HepG2 (cell line): Measurements from ENCODE around the gene NCDN. TPM values are rescaled to one million over a fixed set of nuclear protein-coding genes. Genes with fewer than 3 reads are reported as not detected.

ENCODE experiments used
- E2F5 ChIP-seq: sonication (generic); formaldehyde crosslinking; conservative IDR thresholded peaks from 2 replicates; pipeline ENCODE4 v1.4.0; 2020; ENCODE audit warnings: missing genetic modification reagents
- FIP1L1 ChIP-seq: fragments of 200-400 bp; formaldehyde crosslinking; IDR thresholded peaks from 2 replicates; pipeline ENCODE4 v1.6.1; 2018; ENCODE audit warnings: low read depth, mild to moderate bottlenecking, low read length, moderate library complexity, borderline replicate concordance; ENCODE audit not compliant: insufficient read depth
- FOSL1 ChIP-seq: sonication (generic); formaldehyde crosslinking; IDR thresholded peaks from 2 replicates; pipeline ENCODE4 v1.9.0; 2021; ENCODE audit warnings: missing genetic modification reagents, borderline replicate concordance
- FOXP1 ChIP-seq, 2 experiments: fragments of 450-650 bp in 1 of 2; IDR thresholded peaks; 2 replicates each; pipeline ENCODE4 v1.6.1; 2017 to 2018; ENCODE audit warnings: antibody characterized with exemption in 1 of 2
- MBNL3 ChIP-seq: fragments of 250-450 bp; sonication (Bioruptor Pico); conservative IDR thresholded peaks from 2 replicates; pipeline ENCODE4 v1.8.0; 2022; ENCODE audit warnings: mild to moderate bottlenecking, inconsistent platforms
- NFIC ChIP-seq: IDR thresholded peaks from 2 replicates; pipeline ENCODE4 v1.6.1; 2012; ENCODE audit warnings: mild to moderate bottlenecking, low read length, inconsistent platforms
- PHF21A ChIP-seq: sonication (generic); formaldehyde crosslinking; IDR thresholded peaks from 2 replicates; pipeline ENCODE4 v1.5.0; 2020; ENCODE audit warnings: mild to moderate bottlenecking, missing genetic modification reagents
- POLR2G ChIP-seq: fragments of 200-400 bp; formaldehyde crosslinking; IDR thresholded peaks from 2 replicates; pipeline ENCODE4 v1.6.1; 2018; ENCODE audit warnings: mild to moderate bottlenecking, low read depth, low read length, moderate library complexity
- REXO4 ChIP-seq: sonication (generic); formaldehyde crosslinking; IDR thresholded peaks from 2 replicates; pipeline ENCODE4 v1.8.0; 2022; ENCODE audit warnings: missing genetic modification reagents, mild to moderate bottlenecking, borderline replicate concordance
- SIN3A ChIP-seq: IDR thresholded peaks from 2 replicates; pipeline ENCODE4 v1.6.1; 2011; ENCODE audit warnings: low read depth, mild to moderate bottlenecking, control low read depth, low read length, borderline replicate concordance
- SOX6 ChIP-seq, 2 experiments: fragments of 450-650 bp in 1 of 2; sonication (generic) in 1 of 2; formaldehyde crosslinking in 1 of 2; IDR thresholded peaks; 2 replicates each; pipeline versions ENCODE4 v1.4.0 to v1.6.1; 2017 to 2020; ENCODE audit warnings: antibody characterized with exemption in 1 of 2, mild to moderate bottlenecking in 1 of 2, missing genetic modification reagents in 1 of 2
- SP140L ChIP-seq: sonication (generic); formaldehyde crosslinking; IDR thresholded peaks from 2 replicates; pipeline ENCODE4 v1.4.0; 2020; ENCODE audit warnings: missing genetic modification reagents, borderline replicate concordance
- SP2 ChIP-seq: sonication (generic); formaldehyde crosslinking; IDR thresholded peaks from 2 replicates; pipeline ENCODE4 v1.5.1; 2020; ENCODE audit warnings: mild to moderate bottlenecking, missing genetic modification reagents
- ZNF260 ChIP-seq: sonication (generic); formaldehyde crosslinking; IDR thresholded peaks from 2 replicates; pipeline ENCODE4 v1.4.0; 2020; ENCODE audit warnings: missing genetic modification reagents, low read depth, mild to moderate bottlenecking, borderline replicate concordance
- ZNF329 ChIP-seq: sonication (generic); formaldehyde crosslinking; IDR thresholded peaks from 2 replicates; pipeline ENCODE4 v1.9.0; 2021; ENCODE audit warnings: low read depth, mild to moderate bottlenecking, missing genetic modification reagents
- ZNF350 ChIP-seq: sonication (generic); formaldehyde crosslinking; IDR thresholded peaks from 2 replicates; pipeline ENCODE4 v1.4.0; 2020; ENCODE audit warnings: mild to moderate bottlenecking, low read depth, missing genetic modification reagents, borderline replicate concordance
- ZNF615 ChIP-seq: sonication (generic); formaldehyde crosslinking; IDR thresholded peaks from 2 replicates; pipeline ENCODE4 v1.5.0; 2020; ENCODE audit warnings: mild to moderate bottlenecking, missing genetic modification reagents, borderline replicate concordance
- ZNF619 ChIP-seq: sonication (generic); formaldehyde crosslinking; IDR thresholded peaks from 2 replicates; pipeline ENCODE4 v1.4.0; 2020; ENCODE audit warnings: mild to moderate bottlenecking, missing genetic modification reagents
- ZNF773 ChIP-seq: sonication (generic); formaldehyde crosslinking; IDR thresholded peaks from 2 replicates; pipeline ENCODE4 v1.4.0; 2020; ENCODE audit warnings: missing genetic modification reagents, borderline replicate concordance
- polyA plus RNA-seq, 8 experiments: library from polyadenylated mRNA; depleted of rRNA in 3 of 8; stranded (reverse) in 7 of 8; unstranded in 1 of 8; fragments of >200 nt; fragmentation: Illumina TruSeq in 4 of 8; extraction: Trizol in 4 of 8; gene quantifications; 2 replicates each; pipeline versions ENCODE4 v1.2.1 to v1.2.3, GENCODE V29; 2011 to 2016; ENCODE audit warnings: low read depth in 4 of 8, missing spikeins in 1 of 8, mixed read lengths in 1 of 8; ENCODE audit not compliant: insufficient read depth in 1 of 8
- total RNA-seq, 5 experiments: library from RNA; depleted of rRNA; stranded (reverse); fragments of >200 nt; fragmentation: Illumina TruSeq; extraction: Trizol; gene quantifications; 2 replicates each; pipeline ENCODE4 v1.2.3, GENCODE V29; 2016; ENCODE audit warnings: low read depth in 1 of 5
- TF ChIP-seq, protein P1 (sequence below): sonication (generic); formaldehyde crosslinking; IDR thresholded peaks from 2 replicates; pipeline ENCODE4 v1.4.0; 2020; ENCODE audit warnings: missing genetic modification reagents, borderline replicate concordance
- TF ChIP-seq, protein P2 (sequence below): IDR thresholded peaks from 2 replicates; pipeline ENCODE4 v1.6.1; 2012; ENCODE audit warnings: low read depth, low read length, improper control_type of control experiment

Gene NCDN
- total and polyA plus RNA-seq, 2 of the 13 experiments (the other 11 are each of a cell fraction or from before 2014, with no cell fraction given), result 6.6 to 9.3 TPM

GRCh38 chr1:35557118-35557610, 435 bp upstream of the NCDN start, which contains the start of gene KIAA0319L (continued):
- TF ChIP-seq FIP1L1, result no peak
- TF ChIP-seq SOX6 (IDR thresholded peaks at IDR 0.05), result no peak
- peak; percentile 49 for TF ChIP-seq SOX6 (CRISPR knock-in tag; IDR thresholded peaks at IDR 0.05)
- no peak for TF ChIP-seq MBNL3 (CRISPR knock-in tag)
- 0 out of 2 replicates have a peak, but pooled peaks have one; percentile 93 for TF ChIP-seq ZNF615 (CRISPR knock-in tag)
- TF ChIP-seq ZNF260 (CRISPR knock-in tag), result no peak
- no peak for TF ChIP-seq SP140L
- TF ChIP-seq, protein P1, sequence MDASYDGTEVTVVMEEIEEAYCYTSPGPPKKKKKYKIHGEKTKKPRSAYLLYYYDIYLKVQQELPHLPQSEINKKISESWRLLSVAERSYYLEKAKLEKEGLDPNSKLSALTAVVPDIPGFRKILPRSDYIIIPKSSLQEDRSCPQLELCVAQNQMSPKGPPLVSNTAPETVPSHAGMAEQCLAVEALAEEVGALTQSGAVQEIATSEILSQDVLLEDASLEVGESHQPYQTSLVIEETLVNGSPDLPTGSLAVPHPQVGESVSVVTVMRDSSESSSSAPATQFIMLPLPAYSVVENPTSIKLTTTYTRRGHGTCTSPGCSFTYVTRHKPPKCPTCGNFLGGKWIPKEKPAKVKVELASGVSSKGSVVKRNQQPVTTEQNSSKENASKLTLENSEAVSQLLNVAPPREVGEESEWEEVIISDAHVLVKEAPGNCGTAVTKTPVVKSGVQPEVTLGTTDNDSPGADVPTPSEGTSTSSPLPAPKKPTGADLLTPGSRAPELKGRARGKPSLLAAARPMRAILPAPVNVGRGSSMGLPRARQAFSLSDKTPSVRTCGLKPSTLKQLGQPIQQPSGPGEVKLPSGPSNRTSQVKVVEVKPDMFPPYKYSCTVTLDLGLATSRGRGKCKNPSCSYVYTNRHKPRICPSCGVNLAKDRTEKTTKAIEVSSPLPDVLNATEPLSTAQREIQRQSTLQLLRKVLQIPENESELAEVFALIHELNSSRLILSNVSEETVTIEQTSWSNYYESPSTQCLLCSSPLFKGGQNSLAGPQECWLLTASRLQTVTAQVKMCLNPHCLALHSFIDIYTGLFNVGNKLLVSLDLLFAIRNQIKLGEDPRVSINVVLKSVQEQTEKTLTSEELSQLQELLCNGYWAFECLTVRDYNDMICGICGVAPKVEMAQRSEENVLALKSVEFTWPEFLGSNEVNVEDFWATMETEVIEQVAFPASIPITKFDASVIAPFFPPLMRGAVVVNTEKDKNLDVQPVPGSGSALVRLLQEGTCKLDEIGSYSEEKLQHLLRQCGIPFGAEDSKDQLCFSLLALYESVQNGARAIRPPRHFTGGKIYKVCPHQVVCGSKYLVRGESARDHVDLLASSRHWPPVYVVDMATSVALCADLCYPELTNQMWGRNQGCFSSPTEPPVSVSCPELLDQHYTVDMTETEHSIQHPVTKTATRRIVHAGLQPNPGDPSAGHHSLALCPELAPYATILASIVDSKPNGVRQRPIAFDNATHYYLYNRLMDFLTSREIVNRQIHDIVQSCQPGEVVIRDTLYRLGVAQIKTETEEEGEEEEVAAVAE, result no peak
- 0 out of 2 replicates have a peak, but pooled peaks have one; percentile 6 for TF ChIP-seq ZNF773 (CRISPR knock-in tag)
- TF ChIP-seq, protein P2, sequence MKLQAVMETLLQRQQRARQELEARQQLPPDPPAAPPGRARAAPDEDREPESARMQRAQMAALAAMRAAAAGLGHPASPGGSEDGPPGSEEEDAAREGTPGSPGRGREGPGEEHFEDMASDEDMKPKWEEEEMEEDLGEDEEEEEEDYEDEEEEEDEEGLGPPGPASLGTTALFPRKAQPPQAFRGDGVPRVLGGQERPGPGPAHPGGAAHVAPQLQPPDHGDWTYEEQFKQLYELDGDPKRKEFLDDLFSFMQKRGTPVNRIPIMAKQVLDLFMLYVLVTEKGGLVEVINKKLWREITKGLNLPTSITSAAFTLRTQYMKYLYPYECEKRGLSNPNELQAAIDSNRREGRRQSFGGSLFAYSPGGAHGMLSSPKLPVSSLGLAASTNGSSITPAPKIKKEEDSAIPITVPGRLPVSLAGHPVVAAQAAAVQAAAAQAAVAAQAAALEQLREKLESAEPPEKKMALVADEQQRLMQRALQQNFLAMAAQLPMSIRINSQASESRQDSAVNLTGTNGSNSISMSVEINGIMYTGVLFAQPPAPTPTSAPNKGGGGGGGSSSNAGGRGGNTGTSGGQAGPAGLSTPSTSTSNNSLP, result no peak
- TF ChIP-seq NFIC, result no peak
- TF ChIP-seq E2F5, result peak; percentile 55; the same call in 1 of the 2 replicates
- TF ChIP-seq SP2 (CRISPR knock-in tag), result no peak
- 0 out of 2 replicates have a peak, but pooled peaks have one; percentile 11 for TF ChIP-seq ZNF329 (CRISPR knock-in tag)
- TF ChIP-seq REXO4 (CRISPR knock-in tag), result no peak
- TF ChIP-seq SIN3A, result peak; percentile 47; the same call in 1 of the 2 replicates
- 0 out of 2 replicates have a peak, but pooled peaks have one; percentile 37 for TF ChIP-seq PHF21A (CRISPR knock-in tag)
- peak; percentile 91 for TF ChIP-seq POLR2G
- TF ChIP-seq ZNF619 (CRISPR knock-in tag), result no peak
- no peak for TF ChIP-seq FOXP1 (IDR thresholded peaks at IDR 0.05)
- TF ChIP-seq FOXP1 (CRISPR knock-in tag; IDR thresholded peaks at IDR 0.05), result no peak
- TF ChIP-seq ZNF350 (CRISPR knock-in tag), result peak; percentile 85; the same call in 1 of the 2 replicates
- no peak for TF ChIP-seq FOSL1 (CRISPR knock-in tag)
